ENCODE measurements around the gene OR4N2. TPM values are rescaled to one million over a fixed set of nuclear protein-coding genes. Genes with fewer than 3 reads are reported as not detected.
"Not testable (repeated sequence)": the region's sequence is repeated elsewhere in the genome, so short reads cannot be mapped to it uniquely, and the experiment has no call there.

OR4N2 gene
- total RNA-seq, 1 donor from 2014 or later, result not detected

DNA sequence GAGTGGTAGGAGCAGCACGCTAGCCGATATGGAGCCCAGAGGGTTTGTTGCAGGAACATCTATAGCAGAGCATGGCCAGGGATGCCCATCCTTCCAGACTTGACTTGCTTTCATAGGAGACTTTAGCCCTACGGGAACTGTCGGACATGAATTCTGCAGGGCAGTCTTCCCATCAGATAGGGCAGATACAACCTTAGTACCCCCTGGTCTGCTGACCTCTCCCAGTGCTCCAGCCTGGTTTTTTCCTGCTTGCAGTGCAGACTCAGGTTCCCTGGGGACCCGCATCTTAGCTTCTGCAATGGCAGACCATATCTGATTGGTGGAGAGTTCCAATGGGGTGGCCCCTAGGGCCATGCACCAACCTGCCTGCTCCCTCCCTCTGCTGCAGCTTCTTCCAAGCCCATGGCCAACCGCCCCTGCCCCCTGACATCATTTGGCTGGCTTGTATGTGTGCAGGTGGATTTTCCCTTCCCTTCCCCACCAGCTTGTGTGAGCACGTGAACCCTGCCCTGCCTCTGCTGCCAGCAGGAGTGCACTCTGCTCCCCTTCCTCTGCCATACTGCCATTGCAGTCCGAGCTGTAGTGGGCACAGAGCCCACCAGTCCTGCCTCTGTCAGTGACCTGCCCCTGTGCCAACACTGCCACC lies 30.8 kb downstream of the OR4N2 start:
- not testable (repeated sequence) for DNase-seq

DNA sequence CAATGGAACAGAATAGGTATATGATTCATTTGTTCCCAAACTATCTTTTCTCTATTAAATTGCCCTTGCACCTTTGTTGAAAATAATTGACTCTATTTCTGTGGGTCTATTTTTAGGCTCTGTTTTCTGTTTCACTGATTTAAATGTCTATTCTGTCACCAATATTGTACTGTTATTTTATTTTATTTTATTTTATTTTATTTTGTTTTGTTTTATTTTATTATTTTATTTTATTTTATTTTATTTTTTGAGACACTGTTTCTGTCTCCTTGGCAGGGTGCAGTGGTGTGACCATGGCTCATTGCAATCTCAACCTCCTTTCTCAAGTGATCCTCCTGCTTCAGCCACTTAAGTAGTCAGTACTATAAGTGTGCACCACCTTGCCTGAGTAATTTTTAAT lies 34.9 kb downstream of the OR4N2 start:
- DNase-seq, result no peak

DNA sequence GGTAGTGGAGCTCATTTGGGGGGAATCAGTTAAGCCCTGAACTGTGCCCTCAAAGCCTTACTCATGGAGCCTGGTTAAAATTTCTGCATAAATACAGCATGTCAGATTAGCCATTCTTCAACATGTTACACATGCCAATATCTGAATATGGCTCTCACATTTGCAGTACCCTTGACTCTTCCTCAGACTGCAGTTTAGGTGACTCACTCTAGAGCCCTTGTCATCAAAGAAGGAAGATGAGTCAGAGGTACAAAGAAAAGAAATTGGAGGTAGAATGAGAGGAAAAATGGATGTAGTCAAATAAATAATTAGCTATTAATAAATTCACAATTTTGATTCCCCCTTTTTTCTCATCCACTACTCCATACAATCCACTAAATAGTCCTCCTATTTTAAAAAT lies 47.8 kb downstream of the OR4N2 start:
- DNase-seq, result no peak

DNA sequence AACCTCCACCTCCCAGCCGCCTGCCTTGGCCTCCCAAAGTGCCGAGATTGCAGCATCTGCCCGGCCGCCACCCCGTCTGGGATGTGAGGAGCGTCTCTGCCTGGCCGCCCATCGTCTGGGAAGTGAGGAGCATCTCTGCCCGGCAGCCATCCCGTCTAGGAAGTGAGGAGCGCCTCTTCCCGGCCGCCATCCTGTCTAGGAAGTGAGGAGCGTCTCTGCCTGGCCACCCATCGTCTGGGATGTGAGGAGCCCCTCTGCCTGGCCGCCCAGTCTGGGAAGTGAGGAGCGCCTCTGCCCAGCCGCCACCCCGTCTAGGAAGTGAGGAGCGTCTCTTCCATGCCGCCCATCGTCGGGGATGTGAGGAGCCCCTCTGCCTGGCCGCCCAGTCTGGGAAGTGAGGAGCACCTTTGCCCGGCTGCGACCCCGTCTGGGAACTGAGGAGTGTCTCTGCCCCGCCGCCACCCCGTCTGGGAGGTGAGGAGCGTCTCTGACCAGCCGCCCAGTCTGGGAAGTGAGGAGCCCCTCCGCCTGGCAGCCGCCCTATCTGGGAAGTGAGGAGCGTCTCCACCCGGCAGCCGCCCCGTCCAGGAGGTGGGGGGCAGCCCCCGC lies 62.6 kb downstream of the OR4N2 start:
- not testable (repeated sequence) for DNase-seq

DNA sequence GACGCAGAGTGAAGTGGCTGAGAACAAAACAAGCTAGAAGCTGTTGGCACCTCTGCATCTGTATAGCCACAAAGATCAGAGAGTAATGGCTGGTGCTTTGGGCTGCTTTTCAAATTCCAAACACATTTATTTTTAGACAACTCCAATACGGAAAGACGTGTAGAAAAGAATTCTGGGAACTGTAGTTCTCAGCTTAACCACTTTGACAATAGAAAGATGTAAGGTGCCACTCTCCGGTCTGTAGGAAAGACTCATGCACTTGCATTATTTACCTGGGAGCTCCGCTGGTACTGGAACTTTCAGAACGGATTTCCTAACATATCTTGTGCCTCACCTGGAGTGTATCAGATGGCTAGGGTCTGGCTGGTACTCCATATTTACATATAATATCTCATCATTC lies 69.6 kb downstream of the OR4N2 start:
- no peak for DNase-seq

DNA sequence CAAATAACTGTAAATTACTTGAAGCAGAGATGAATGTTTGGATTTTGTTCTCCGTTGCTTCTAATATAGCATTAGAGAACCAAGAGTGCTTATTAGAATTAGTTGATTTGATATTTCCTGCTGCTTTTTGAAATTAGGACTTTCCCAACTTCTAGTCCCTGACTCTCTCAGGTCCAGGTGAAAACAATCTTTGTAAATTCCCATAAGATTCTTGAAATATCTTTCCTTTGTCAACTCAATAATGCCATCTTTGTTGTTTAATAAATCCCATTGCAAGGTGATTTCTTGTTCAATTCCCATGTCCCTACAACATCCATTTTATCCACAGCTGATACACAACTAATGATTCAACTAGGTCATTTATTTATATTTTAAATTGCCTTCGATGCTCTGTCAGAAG lies 71.3 kb downstream of the OR4N2 start, which contains the start of gene OR4K2:
Gene OR4K2, plus strand, starts transcription at position 301 of the 400 bp plus-strand sequence. CDS start 1,126 bp downstream, outside the sequence.
- no peak for DNase-seq

DNA sequence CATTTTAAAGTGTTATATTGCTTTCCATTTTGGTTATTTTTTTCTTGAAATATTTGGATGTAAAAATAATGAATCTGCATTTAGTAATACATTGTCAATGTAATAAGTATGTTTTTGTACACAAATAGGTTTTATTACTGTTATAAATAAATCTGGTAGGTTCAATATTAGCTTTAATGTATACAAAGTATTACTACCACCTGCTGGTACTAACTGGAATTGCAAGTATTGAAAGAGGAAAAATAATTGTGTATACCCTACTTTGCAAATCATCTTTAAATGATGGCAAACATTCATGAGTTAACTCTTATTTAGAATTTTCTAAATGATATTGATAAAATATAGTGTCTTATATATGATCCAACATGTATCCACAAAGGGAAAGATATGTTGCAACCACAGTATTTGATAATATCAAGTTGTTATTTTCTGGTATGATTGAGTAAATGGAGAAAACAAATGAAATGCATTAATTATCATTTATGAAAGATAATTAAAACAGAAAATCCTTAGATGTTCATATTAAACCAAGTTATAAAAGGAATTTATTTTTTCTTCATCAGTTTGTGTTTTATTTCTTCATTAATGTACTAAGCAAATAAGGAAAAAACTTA lies 74.6 kb downstream of the OR4N2 start:
- no peak for DNase-seq

Other genes with a start within 250 kb of the OR4N2 start
- gene OR11H2, start 89.9 kb upstream of the OR4N2 start, total RNA-seq, result not detected
- gene OR4Q3, start 60.2 kb upstream of the OR4N2 start, total RNA-seq, result not detected
- not detected for gene OR4M1, start 30.3 kb upstream of the OR4N2 start, total RNA-seq
- not detected for gene OR4K2, start 71.4 kb downstream of the OR4N2 start, total RNA-seq
- gene OR4K5, start 116.8 kb downstream of the OR4N2 start, total RNA-seq, result not detected
- not detected for gene OR4K1, start 127.1 kb downstream of the OR4N2 start, total RNA-seq
- gene OR4K15, start 171.8 kb downstream of the OR4N2 start, total RNA-seq, result not detected
- gene OR4Q2, start 198.4 kb downstream of the OR4N2 start, total RNA-seq, result not detected
- gene OR4K14, start 215.5 kb downstream of the OR4N2 start, total RNA-seq, result not detected
- not detected for gene OR4K13, start 232.3 kb downstream of the OR4N2 start, total RNA-seq